OCI-LY7 (cell line): ENCODE results near the gene KRTAP10-5. TPM values are rescaled to one million over a fixed set of nuclear protein-coding genes. Genes with fewer than 3 reads are reported as not detected.

Source experiments
- BruUV-seq: library from RNA; stranded (reverse); fragments of 400-500 nt; replicated peaks from 2 replicates; lab custom pipeline; 2021; lab: Mats Ljungman, UMichigan
- CTCF ChIA-PET: fragments of 300-600 bp; sonication (Branson Sonifier 250); formaldehyde crosslinking; loops from one replicate; lab custom pipeline; 2022; ENCODE audit warnings: antibody characterized with exemption; ENCODE audit not compliant: unreplicated experiment; lab: Charles Lee
- POLR2A ChIA-PET: fragments of 300-600 bp; sonication (Branson Sonifier 250); formaldehyde crosslinking; loops from one replicate; lab custom pipeline; 2022; ENCODE audit warnings: antibody characterized with exemption; lab: Charles Lee
- DNase-seq: peaks from one replicate; pipeline ENCODE4 v3.0.0-alpha.2; 2015; ENCODE audit warnings: low spot score
- H2AFZ ChIP-seq: fragments of 200-600 bp; sonication (generic), shearing (Covaris generic); 2 replicates; pipeline ENCODE4 v1.6.1; 2014; ENCODE audit warnings: mild to moderate bottlenecking, antibody characterized with exemption, low read length, moderate library complexity
- H3K27ac ChIP-seq: fragments of 200-600 bp; sonication (generic); 2 replicates; pipeline ENCODE4 v1.5.1; 2014; ENCODE audit warnings: mixed run types, low read depth, mild to moderate bottlenecking, moderate library complexity, low read length, inconsistent platforms; ENCODE audit not compliant: poor library complexity, severe bottlenecking
- H3K36me3 ChIP-seq: fragments of 200-600 bp; sonication (generic); 2 replicates; pipeline ENCODE4 v1.6.1; 2014; ENCODE audit warnings: mild to moderate bottlenecking, antibody characterized with exemption, low read length, moderate library complexity, mixed read lengths; ENCODE audit not compliant: insufficient read depth
- H3K4me1 ChIP-seq: fragments of 200-600 bp; sonication (generic); 2 replicates; pipeline ENCODE4 v1.5.1; 2014; ENCODE audit warnings: mild to moderate bottlenecking, low read length; ENCODE audit not compliant: insufficient read depth, poor library complexity, severe bottlenecking
- H3K4me2 ChIP-seq: fragments of 200-600 bp; sonication (generic); 2 replicates; pipeline ENCODE4 v1.6.1; 2014; ENCODE audit warnings: mild to moderate bottlenecking, low read length
- H3K4me3 ChIP-seq: fragments of 200-600 bp; sonication (generic); 2 replicates; pipeline ENCODE4 v1.5.1; 2014; ENCODE audit warnings: mild to moderate bottlenecking, low read depth, low read length; ENCODE audit not compliant: poor library complexity, severe bottlenecking
- H3K79me2 ChIP-seq: fragments of 200-600 bp; sonication (generic); 2 replicates; pipeline ENCODE4 v1.6.1; 2016; ENCODE audit warnings: low read depth, mild to moderate bottlenecking, low read length, moderate library complexity, mixed read lengths; ENCODE audit not compliant: insufficient read depth
- H3K9me2 ChIP-seq: fragments of 200-600 bp; sonication (generic); 2 replicates; pipeline ENCODE4 v1.6.1; 2016; ENCODE audit warnings: mild to moderate bottlenecking, low read length, mixed read lengths; ENCODE audit not compliant: insufficient read depth
- H3K9me3 ChIP-seq: fragments of 200-600 bp; sonication (generic); 2 replicates; pipeline ENCODE4 v1.6.1; 2014; ENCODE audit warnings: mild to moderate bottlenecking, mixed run types, low read length, mixed read lengths
- H4K20me1 ChIP-seq: fragments of 200-600 bp; sonication (generic); 2 replicates; pipeline ENCODE4 v1.6.1; 2014; ENCODE audit warnings: mild to moderate bottlenecking, antibody characterized with exemption, low read length, moderate library complexity, mixed read lengths; ENCODE audit not compliant: insufficient read depth
- CTCF ChIP-seq: fragments of 200-600 bp; sonication (generic); conservative IDR thresholded peaks from 2 replicates; pipeline ENCODE4 v1.5.1; 2014; ENCODE audit warnings: mild to moderate bottlenecking, antibody characterized with exemption, low read length, moderate library complexity, mixed read lengths
- EZH2phosphoT487 ChIP-seq: fragments of 200-600 bp; sonication (generic); IDR thresholded peaks from 2 replicates; pipeline ENCODE4 v1.6.1; 2018; ENCODE audit warnings: low read depth, borderline replicate concordance, mild to moderate bottlenecking, mixed run types, antibody characterized with exemption, low read length, moderate library complexity, mixed read lengths
- intact Hi-C: fragments of 100-400 bp; cut with micrococcal nuclease; formaldehyde crosslinking; loops from one replicate; pipeline ENCODE4 v1.10.0; 2022; ENCODE audit not compliant: unreplicated experiment
- total RNA-seq, 2 experiments: library from RNA; depleted of rRNA in 1 of 2; stranded (reverse); fragments of >200 nt in 1 of 2; shearing (Covaris generic) in 1 of 2; gene quantifications; 2 replicates each; pipeline ENCODE4 v1.2.3, GENCODE V29; 2014 to 2022

The KRTAP10-5 gene
- total RNA-seq, 2 experiments from 2014 or later = not detected

GRCh38 chr21:44579056-44579832, 1.2 kb downstream of the KRTAP10-5 start:
- no peaks in the 10 kb centered on the region for H4K20me1 ChIP-seq
- H3K9me2 ChIP-seq = no peaks in the 10 kb centered on the region
- H3K4me3 ChIP-seq = no peak overlapping the region
- H2AFZ ChIP-seq = no peak overlapping the region
- H3K27ac ChIP-seq = no peak overlapping the region
- H3K4me2 ChIP-seq = no peak overlapping the region
- CTCF ChIA-PET = no interaction called here
- DNase-seq = no peak
- H3K79me2 ChIP-seq = no peaks in the 10 kb centered on the region
- no peaks in the 10 kb centered on the region for H3K36me3 ChIP-seq
- peaks cover 10% of the 10 kb centered on the region; the same call in 1 of the 2 replicates for H3K9me3 ChIP-seq
- POLR2A ChIA-PET = no interaction called here
- intact Hi-C loops = no loop called here
- no peaks in the 10 kb centered on the region for H3K4me1 ChIP-seq
- no TSS peak for BruUV-seq
- TF ChIP-seq EZH2phosphoT487 (no peak), CTCF (no peak)

GRCh38 chr21:44578371-44579055, 1.9 kb downstream of the KRTAP10-5 start:
- no peak for TF ChIP-seq EZH2phosphoT487
- no peak for TF ChIP-seq CTCF
- Histone ChIP-seq H3K27ac (no peak overlapping the region), H3K4me1 (no peaks in the 10 kb centered on the region), H3K36me3 (no peaks in the 10 kb centered on the region), H3K4me2 (no peak overlapping the region), H3K79me2 (no peaks in the 10 kb centered on the region), H2AFZ (no peak overlapping the region), H3K9me3 (peaks cover 10% of the 10 kb centered on the region; the same call in 1 of the 2 replicates), H3K4me3 (no peak overlapping the region), H3K9me2 (no peaks in the 10 kb centered on the region), H4K20me1 (no peaks in the 10 kb centered on the region)
- no TSS peak for BruUV-seq
- no peak for DNase-seq
- ChIA-PET CTCF (no interaction called here), POLR2A (no interaction called here)
- intact Hi-C loops = no loop called here

GRCh38 chr21:44576025-44576420, 4.4 kb downstream of the KRTAP10-5 start:
- H3K9me2 ChIP-seq = no peaks in the 10 kb centered on the region
- no TSS peak for BruUV-seq
- ChIA-PET CTCF (no interaction called here), POLR2A (no interaction called here)
- H3K9me3 ChIP-seq = 0 out of 2 replicates have a peak, but pooled peaks cover 1% of the 10 kb centered on the region
- no peak overlapping the region for H3K27ac ChIP-seq
- no peak for DNase-seq
- H4K20me1 ChIP-seq = no peaks in the 10 kb centered on the region
- H3K79me2 ChIP-seq = no peaks in the 10 kb centered on the region
- H3K4me2 ChIP-seq = no peak overlapping the region
- H2AFZ ChIP-seq = no peak overlapping the region
- TF ChIP-seq EZH2phosphoT487 (no peak), CTCF (no peak)
- H3K4me3 ChIP-seq = no peak overlapping the region
- no peaks in the 10 kb centered on the region for H3K36me3 ChIP-seq
- intact Hi-C loops = no loop called here
- H3K4me1 ChIP-seq = no peaks in the 10 kb centered on the region
